ENCODE measurements around the gene CABLES1.
"Not testable (repeated sequence)": the region's sequence is repeated elsewhere in the genome, so short reads cannot be mapped to it uniquely, and the experiment has no call there.

CABLES1 gene

DNA sequence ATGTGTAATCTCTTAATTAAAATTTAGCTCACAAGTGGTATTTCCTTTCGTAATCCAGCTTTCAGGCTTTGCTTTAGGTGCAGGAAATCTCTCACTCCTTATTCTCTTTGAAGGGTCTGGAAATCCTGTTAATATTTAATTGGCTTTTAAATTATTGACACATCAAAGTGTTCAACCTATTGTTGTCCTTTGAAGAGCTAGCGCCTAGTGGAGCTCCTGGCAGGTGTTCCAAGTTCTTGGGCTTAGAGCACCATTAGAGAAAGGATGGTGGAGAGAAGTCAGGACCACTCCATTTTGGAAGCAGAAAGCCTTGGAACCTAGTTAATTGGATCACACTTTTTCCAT lies 92.4 kb downstream of the CABLES1 start:
- no peak for DNase-seq

DNA sequence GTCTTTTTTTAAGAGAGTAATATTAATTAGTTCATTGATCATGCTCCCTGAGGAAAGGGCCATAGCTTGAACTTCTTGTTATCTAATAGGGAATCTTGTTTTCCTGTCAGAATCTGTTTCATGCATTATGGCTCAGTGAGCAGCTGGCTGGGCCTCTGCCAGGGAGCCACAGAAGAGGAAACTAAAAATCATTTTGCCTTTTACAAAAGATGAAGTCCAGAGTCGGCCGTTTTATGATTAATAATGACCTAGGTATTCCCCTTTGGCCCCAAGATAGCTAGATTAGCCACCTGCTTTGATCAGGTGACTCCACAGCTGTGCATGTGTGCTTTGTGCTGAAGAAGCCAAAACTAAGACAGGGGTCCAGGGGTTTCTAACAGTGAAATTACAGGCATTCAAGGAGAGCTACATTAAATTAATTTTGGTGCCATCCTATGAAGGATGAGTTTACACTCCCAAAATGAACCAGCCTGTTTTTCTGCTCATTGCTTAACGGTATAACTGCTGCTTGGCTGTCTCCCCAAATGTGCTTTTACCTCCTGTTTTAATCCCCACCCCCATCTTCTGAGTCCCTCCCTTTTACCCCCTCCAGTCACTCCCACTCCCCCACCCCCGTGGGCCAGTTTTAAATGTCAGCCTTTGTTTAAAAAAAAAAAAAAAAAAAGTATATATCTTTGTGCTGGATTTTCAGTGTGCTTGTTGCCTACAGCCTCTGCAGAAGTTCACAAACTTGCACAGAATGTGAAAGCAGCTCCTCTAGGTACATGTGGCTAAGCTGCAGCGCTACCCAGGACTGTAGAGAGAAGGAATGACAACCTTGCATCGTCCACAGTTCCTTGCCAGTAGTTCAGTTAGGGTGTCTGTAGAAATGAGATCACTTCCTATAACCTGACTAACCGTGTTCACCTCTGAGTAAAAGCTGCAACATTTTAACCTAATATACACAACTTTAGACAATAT lies 93.1 kb downstream of the CABLES1 start:
- no peak for DNase-seq

DNA sequence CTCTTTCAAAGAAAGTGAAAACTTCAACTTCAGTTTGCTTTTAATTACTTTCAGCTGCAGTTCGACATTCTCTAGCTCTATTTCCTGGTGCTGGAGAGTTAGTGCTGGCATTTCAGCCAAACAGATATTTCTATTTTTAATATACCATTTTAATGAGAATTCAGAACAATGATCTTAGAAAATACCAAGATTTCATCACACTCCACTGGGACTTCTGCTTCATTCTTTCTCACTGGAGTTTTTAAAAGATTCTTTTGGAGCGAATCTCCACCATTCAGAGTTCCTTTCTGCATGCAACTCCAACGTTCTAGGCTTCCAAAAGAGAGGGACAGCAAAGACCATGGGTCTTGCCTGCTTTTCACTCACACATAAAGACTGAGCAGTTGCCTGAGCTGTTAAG lies 94.2 kb downstream of the CABLES1 start:
- DNase-seq = no peak

DNA sequence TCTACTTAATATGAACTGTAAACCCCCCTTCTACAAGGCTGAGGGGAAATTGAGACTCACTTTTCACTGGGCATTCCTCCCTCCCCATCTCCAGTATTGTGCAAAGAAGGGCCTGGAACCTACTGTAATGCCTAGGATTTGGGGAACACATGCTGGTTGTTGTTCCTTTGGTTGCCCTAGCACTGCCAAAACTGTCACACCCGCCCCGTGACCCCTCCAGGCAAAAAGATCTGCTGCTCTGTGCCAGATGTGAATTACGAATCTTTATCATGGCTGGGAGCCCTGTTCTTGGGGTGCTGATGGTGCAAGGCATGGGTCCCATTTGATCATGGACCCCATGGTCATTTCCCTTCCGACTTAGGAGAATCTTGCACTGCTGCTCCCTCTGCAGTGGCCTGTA lies 95.4 kb downstream of the CABLES1 start:
- no peak for DNase-seq

DNA sequence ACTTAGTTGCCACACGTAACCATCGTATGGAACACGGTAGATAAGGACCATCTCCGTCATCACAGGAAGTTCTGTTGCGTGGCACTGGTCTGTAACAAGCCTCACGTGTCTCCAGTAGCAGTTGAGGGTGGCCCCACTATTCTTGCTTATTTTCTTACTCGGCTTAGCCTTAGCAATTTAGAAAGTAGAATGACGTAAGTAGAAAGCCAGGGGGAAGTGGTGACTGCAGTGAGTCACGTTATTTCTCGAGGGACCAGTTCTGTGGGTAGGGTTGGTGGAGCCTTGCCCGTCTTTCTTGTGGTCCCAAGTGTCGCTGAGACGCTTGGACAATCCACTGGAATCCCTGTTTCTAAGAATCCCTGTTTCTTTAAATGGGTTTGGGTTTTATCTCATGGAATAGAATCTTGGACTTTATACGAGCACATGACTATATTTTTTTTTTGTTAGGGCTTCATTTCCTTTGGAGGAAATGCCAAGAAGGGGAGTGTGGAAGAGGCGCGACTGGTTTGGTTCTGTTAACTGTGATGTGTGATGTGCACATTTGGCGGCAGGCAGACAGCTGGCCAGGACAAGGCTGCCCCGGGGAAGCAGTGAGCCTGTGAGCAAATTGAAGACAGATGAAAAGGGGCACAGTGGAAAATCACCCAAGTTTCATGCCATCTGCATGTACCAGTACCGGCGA lies 96.2 kb downstream of the CABLES1 start:
- peak; percentile 54 for DNase-seq

DNA sequence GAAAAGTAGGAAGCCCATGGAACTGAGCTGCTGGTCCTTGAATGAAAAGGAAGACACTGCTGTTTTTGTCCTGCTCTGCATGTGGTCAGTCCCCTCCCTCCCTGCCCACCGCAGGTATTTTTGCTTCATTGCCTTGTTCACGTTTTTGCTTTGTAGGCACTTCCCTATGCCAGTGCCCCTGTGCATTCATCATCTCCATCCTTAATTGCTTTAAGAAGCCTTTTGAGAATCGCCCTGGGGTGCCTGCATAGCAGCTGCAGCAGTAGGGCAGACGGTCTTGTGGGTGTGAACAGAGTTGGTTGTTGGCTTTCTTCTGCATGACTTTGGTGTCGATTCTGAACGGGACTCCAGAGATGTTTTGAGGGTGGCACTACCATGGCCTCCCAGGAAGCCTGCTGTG lies 97.0 kb downstream of the CABLES1 start:
- no peak for DNase-seq

DNA sequence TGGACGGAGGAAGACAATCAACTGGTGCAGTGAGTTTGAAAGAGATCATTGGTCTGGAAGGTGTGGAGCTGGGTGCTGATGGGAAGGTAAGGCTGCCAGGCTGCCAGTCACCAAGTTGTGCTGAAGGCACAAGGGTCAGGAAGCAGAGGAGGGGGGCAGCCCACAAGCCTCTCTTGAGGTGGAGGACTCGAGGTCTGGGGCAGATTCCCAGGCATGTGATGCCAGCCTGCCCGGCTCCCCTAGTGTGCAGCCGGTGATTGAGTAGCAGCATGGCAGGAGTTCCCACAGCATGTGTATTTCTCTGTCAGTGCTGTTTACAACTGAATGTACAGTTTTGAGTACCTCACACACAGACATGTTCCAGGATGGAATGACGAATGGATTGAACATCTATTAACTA lies 99.3 kb downstream of the CABLES1 start:
- no peak for DNase-seq

DNA sequence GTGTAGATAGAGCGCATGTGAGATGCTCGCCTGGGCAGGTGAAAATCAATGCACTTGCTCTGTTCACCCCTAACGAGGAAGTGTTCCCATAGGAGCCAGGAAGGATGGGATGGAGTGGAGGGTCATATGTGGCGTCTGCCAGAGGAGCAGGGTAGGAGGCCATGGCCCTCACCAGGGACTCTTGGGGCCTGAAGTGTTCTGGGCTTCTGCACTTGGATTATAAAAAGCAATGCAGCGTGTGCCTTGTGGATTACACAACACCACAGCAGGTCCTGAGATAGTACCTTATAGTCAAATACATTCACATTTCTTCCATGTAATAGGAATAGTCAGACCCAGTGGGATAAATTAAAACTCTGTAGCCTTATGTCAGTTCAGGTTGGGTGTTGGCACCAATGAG lies 100.1 kb downstream of the CABLES1 start:
- no peak for DNase-seq

DNA sequence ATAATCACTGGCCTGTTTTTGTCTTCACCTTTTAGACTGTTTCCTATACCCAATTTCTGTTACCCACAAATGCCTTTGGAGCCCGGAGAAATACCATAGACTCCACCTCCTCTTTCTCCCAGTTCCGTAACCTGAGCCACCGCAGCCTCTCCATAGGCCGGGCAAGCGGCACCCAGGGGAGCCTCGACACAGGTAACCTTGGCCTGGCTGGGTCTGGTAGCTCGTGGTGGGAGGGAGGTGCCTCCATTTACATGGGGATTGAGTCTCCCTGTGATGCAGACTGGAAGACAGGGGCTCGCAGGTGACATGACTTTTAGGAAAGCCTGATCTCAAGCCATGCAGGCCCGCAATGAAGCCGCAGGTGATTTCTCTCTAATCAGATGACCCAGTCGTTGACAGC lies 100.6 kb downstream of the CABLES1 start:
- DNase-seq = no peak

DNA sequence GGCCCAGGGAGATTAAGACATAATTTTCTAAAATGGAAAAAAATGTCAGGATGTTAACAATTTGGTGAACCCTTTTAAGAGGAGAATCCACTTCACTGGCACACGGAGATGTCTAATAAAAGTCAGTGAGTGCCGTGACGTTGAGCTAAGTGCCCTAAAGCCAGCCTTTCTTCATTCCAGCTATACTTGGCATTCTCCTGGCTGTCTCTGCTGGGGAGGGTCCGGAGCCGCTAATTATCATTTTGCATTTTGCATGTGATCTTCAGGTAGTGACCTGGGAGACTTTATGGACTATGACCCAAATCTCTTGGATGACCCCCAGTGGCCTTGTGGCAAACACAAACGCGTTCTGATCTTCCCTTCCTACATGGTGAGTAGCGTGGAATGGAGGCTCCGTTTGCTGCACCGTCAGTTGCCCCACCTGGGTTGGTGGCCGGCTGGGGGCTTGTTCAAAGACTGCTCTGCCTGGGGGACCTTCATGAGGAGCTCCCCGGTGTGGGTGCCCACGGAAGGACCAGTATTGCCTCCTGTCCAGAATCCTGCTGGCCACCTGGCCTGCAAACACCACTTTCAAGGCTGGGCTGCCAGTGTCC lies 101.7 kb downstream of the CABLES1 start:
- DNase-seq = no peak

DNA sequence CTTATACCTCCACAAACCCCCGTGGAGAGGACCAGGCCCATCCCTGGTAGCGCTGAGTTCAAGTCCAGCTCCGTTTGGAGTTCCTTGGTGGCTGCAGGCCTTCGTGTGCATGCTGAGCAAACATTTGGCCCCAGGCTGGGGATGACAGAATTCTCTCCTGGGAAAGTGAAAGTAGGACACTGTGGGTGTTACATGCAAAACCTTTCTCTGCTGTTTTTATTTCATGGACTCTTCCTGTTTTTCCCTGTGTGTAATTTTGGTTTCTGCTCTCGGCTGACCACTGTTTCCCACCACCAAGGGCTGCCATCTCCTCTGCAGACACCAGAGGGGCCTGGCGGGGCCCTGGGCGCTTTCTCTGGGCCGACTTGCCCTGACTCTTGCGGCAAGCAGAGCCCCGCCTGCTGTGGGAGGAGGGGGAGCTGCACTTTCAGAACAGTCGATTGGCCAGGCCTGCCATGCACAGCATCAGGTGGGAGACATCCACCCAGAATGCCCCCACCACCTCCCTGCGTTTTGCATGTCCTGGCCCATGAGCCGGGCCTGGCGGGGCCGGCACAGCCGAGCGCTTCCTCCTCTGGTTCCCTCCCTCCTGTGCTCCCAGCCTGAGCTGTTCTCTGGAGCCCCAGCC lies 102.4 kb downstream of the CABLES1 start:
- peak; percentile 42 for DNase-seq

DNA sequence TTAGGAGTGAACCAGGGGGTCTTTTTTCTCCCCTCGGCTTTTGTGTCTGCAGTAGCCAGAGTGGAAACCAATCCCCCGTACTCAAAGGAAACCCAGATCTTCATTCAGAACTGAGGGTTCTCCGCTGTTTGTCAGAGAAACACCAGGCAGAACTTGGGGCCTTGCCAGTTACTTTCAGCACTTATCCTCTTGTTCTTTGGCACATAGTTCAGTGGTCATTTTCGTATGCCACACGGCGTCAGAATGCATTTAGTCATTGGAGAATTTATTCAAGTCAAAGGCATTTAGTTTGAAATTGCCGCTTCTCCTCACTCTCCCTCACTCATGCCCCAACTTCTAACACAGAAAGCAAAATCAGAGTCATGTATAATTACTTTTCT lies 102.9 kb downstream of the CABLES1 start:
- DNase-seq = no peak

DNA sequence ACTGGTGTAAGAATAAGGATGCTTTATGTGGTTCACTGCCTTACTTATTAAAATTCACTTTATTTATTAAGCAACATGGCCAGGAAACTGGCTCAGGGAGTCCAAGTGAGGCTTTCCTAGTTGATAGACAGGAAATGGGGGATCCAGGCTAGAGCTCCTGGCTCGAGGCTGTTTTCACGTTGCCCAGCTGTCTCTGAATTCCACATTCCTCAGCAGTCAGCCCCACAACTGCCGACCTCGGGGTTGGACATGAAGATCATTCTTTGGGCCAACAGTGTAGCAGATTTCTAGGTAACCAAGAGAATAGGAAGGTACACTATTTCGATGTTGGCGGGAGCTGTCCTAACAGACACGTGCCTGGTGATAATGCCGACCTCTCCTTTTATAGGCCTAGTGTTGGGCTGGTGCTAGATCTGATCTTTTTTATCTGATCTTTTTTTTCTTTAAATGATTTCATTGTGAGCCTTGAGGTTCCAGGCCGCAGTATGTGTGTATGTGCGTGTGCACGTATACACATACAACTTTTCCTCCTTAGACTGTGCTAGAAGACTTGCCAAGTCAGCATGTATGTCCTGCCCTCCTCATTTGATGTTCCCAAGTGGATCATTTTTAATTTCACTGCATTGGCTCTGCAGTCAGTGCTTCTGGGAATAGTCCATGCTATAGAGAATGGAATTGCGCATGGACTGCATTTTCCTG lies 103.5 kb downstream of the CABLES1 start:
- no peak for DNase-seq

DNA sequence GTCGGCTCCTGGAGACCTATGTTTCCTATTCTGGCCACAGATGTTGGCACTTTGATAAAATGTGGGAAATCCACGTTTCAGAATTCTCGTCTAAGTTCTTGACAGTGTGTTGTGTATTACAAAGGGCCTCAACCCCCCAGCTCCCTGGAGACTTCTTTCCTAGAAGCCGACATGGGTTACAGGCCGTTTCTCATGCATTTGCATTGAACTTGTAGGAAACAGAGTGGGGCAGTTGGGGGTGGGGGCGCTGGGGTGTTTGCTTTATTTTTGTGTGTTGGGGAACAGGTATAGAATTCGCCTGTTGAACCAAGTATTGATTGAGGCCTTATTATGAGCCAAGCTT lies 104.0 kb downstream of the CABLES1 start:
- no peak for DNase-seq

DNA sequence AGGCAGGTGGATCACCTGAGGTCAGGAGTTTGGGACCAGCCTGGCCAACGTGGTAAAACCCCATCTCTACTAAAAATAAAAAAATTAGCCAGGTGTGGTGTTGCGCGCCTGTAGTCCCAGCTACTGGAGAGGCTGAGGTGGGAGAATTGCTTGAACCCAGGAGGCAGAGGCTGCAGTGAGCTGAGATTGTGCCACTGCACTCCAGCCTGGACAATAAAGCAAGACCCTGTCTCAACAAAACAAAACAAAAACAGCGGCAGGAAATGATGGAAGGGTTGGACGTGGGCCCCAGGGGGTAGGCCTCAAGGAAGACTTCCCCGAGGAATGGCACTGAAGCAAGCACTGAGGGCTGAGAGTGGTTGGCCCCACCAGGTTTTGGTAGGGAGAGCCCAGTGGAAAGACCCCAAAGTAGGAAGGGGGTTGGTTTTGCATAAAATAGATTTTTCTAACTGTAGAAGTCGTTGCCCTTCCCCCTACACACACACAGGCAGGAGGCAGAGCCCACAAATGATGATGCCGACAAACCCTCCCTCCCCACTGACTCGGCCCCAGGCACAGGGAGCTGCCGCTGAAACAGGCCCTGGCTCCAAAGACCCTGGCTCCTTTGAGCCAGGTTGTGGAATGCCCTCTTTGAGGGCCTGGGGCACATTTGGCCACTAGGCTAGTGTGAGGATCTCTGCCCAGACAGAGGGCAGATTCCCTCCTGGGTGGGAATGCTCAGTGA lies 104.8 kb downstream of the CABLES1 start:
- no peak for DNase-seq

DNA sequence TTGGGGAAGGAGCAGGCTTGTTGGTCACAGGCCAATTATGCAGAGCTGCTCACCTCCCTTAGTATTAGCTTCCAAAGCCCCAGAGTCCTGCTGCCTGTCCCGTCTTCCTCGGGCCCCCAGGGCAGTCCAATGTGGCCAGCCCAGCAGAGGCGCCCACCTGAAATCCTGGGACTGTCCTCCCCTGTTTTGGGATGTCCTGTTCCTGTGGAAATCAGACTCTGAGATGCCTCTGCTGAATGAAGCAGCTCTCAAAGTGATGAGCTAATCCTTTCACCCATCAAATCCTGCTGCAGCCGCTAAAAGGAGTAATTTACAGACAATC lies 105.3 kb downstream of the CABLES1 start:
- DNase-seq = no peak

DNA sequence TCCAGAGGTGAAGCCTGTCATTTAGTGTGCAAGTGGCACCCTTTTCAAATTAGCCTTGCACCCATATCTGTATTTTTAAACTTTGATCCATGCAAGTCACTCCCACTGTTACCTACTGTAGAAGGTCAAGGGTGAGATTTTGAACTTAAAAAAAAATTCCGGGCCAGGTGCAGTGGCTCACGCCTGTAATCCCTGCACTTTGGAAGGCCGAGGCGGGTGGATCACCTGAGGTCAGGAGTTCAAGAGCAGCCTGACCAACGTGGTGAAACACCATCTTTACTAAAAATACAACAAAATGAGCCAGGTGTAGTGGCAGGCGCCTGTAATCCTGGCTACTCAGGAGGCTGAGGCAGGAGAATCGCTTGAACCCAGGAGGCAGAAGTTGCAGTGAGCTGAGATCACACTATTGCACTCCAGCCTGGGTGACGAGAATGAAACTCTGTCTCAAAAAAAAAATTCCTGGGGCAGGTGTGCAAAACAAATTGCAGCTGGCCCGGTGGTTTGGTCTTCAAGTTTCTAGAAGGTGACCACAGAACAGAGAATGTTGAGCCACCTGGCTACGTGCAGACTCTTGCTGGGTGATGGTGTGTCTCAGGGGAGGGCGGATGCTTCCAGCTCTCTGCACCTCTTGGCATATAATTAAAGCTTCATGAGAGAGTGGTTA lies 106.7 kb downstream of the CABLES1 start:
- not testable (repeated sequence) for DNase-seq

DNA sequence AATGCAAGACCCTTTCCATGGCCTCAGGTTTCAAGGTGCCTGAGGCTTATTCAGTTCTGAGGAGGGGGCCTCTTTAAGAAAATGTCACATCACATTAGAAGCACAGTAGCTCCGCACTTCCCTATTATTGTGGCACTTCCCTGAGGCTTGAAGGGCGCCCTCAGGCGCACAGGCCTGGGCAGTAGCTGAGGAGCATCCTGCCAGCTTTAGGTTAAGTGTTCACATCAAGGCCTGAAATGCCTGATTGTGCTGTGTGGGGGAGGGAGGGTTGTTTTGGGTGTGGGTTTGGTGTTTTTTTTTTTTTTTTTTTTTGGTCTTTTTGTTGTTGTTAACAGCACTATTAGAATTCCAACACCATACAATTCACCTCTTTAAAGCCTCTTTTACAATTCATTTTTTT lies 107.9 kb downstream of the CABLES1 start:
- no peak for DNase-seq

DNA sequence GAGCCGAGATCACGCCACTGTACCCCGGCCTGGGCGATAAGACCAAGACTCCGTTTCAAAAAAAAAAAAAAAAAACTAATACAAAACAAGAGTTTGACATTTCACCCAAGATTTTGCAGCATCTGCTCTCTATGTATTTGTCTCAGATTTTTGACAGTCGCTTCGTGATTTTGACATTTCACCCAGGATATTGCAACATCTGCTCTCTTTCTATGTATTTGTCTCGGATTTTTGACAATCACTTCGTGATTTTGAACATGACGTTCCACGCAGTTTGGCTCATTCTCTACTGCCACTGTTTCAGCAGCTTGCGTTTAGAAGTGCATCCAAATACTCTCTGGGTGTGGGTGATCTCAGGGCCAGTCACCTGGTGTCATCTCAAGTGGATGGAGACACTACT lies 108.5 kb downstream of the CABLES1 start:
- DNase-seq = no peak

DNA sequence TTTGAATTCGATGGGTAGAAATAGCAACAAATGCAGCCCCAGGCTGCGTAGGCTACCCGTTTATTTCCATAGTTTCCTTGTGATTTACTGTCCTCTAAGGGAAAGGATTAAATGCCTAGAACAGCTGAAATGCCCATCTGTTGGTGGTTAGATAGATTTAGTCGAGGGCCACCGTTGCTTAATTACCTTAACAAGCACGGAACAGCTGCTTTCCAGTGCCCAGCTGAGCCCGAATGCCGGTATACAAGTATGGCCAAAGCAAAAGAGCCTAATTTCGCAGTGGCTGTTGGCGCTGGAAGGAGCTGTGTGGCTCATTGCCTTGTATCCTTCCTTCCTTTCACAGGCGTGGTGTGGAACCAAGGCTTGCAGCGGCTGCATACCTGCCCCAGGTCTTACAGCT lies 109.1 kb downstream of the CABLES1 start:
- DNase-seq = no peak

DNA sequence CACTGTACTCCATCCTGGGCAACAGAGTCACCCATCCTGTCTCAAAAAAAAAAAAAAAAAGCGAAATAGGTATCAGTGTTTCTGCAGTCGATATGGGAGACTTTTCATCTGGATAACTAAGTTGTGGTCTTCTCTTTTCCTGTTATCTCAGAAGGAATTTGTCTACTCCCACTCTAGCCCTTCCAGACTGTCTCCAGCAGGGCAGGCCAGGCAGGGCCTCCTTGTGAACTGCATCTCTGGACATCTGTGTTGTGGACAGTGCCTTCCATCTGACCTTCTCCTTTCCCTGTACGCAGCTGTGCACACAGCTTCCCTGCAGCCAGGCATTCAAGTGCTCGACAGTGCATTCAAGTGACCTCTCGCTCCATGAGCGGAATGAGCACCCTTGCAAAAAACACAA lies 110.2 kb downstream of the CABLES1 start:
- DNase-seq = no peak

DNA sequence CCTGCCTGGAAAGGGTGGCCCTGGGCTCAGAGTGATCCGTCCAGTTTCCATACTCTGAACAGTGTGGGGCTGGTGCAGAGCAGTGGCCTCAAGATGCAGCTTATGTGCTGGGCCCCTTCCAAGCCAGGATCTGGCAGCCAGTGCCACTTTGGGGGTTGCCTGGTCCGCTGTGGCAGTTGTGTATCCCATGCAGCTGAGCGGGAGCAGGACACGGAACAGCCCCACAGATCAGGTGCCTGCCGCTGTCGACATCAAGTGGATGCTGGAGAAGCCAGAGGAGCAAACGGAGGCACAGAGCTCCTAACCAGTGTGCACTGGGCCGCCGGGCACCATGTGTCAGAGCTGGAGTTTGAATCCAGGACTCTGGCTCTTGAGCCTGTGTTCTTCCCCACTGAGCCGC lies 112.0 kb downstream of the CABLES1 start:
- no peak for DNase-seq

Data from stimulated activated CD4-positive, alpha-beta T cell treated with anti-CD3 and anti-CD28 coated beads, Interleukin-4, amount 100 ng/mL, for 1 hour (primary cell).